HT1080 (cell line): ENCODE measurements around the gene SCUBE1. TPM values are rescaled to one million over a fixed set of nuclear protein-coding genes. Genes with fewer than 3 reads are reported as not detected.

ENCODE experiments used
- DNase-seq: peaks from one replicate; pipeline ENCODE4 v3.0.0-alpha.2; 2015; ENCODE audit warnings: low read depth
- total RNA-seq: library from RNA; depleted of rRNA; stranded (reverse); fragments of >200 nt; shearing (Covaris generic); gene quantifications from 2 replicates; pipeline ENCODE4 v1.2.3, GENCODE V29; 2014

The SCUBE1 gene
- total RNA-seq, 1 experiment from 2014 or later: 0.10 TPM

GRCh38 chr22:43202756-43203410 lies 140.3 kb downstream of the SCUBE1 start:
- DNase-seq: no peak

- DNase-seq: no peak
Measured at GRCh38 chr22:43202326-43202725, 140.8 kb downstream of the SCUBE1 start.

- no peak for DNase-seq
Measured at GRCh38 chr22:43201486-43202219, 141.5 kb downstream of the SCUBE1 start.

GRCh38 chr22:43200555-43200954 lies 142.6 kb downstream of the SCUBE1 start:
- DNase-seq: no peak

- DNase-seq: no peak
Measured at GRCh38 chr22:43200031-43200430, 143.1 kb downstream of the SCUBE1 start.

- DNase-seq: no peak
Measured at GRCh38 chr22:43199541-43199940, 143.6 kb downstream of the SCUBE1 start.

GRCh38 chr22:43198936-43199335 lies 144.2 kb downstream of the SCUBE1 start:
- no peak for DNase-seq

- DNase-seq: no peak
Measured at GRCh38 chr22:43198126-43198525, 145.0 kb downstream of the SCUBE1 start.

- DNase-seq: peak; percentile 16
Measured at GRCh38 chr22:43197271-43197941, 145.8 kb downstream of the SCUBE1 start.

- DNase-seq: no peak
Measured at GRCh38 chr22:43191831-43192230, 151.3 kb downstream of the SCUBE1 start.

GRCh38 chr22:43188829-43189545 lies 154.2 kb downstream of the SCUBE1 start:
- DNase-seq: no peak

- peak; percentile 95 for DNase-seq
Measured at GRCh38 chr22:43187171-43188099, 155.7 kb downstream of the SCUBE1 start.

- DNase-seq: peak; percentile 23
Measured at GRCh38 chr22:43186272-43187170, 156.7 kb downstream of the SCUBE1 start, which contains the start of gene TTLL12. TSS of gene TTLL12 (minus strand) at chr22:43187134. CDS start at chr22:43187069, 65 bp downstream.

GRCh38 chr22:43185860-43186261 lies 157.3 kb downstream of the SCUBE1 start:
- DNase-seq: peak; percentile 15

GRCh38 chr22:43183496-43184277 lies 159.5 kb downstream of the SCUBE1 start:
- peak; percentile 74 for DNase-seq

- DNase-seq: no peak
Measured at GRCh38 chr22:43182726-43183125, 160.4 kb downstream of the SCUBE1 start.

GRCh38 chr22:43182118-43182517 lies 161.1 kb downstream of the SCUBE1 start:
- DNase-seq: no peak

- DNase-seq: no peak
Measured at GRCh38 chr22:43181321-43182076, 161.7 kb downstream of the SCUBE1 start.
